Osteoblast (primary cell): ENCODE results near the gene HIBADH. TPM values are rescaled to one million over a fixed set of nuclear protein-coding genes. Genes with fewer than 3 reads are reported as not detected.
"Not testable (repeated sequence)": the region's sequence is repeated elsewhere in the genome, so short reads cannot be mapped to it uniquely, and the experiment has no call there.

ENCODE experiments used
- DNase-seq: peaks from one replicate; pipeline ENCODE4 v3.0.0; 2011; ENCODE audit warnings: low spot score, mixed read lengths; ENCODE audit not compliant: insufficient read length; ENCODE audit errors: missing footprints
- H2AFZ ChIP-seq: 2 replicates; pipeline ENCODE4 v1.6.0; 2011; ENCODE audit warnings: mild to moderate bottlenecking, low read length
- H3K27ac ChIP-seq: 2 replicates; pipeline ENCODE4 v1.5.1; 2011; ENCODE audit warnings: mild to moderate bottlenecking, low read depth, low read length, moderate library complexity
- H3K27me3 ChIP-seq: 2 replicates; pipeline ENCODE4 v1.6.0; 2012; ENCODE audit warnings: mild to moderate bottlenecking, control low read depth, inconsistent platforms, low read length, moderate library complexity; ENCODE audit not compliant: insufficient read depth
- H3K36me3 ChIP-seq: 2 replicates; pipeline ENCODE4 v1.5.1; 2011; ENCODE audit warnings: mild to moderate bottlenecking, low read length, control low read depth, moderate library complexity; ENCODE audit not compliant: insufficient read depth
- H3K4me1 ChIP-seq: 2 replicates; pipeline ENCODE4 v1.5.1; 2011; ENCODE audit warnings: mild to moderate bottlenecking, low read length, control low read depth, moderate library complexity; ENCODE audit not compliant: insufficient read depth
- H3K4me2 ChIP-seq: 2 replicates; pipeline ENCODE4 v1.6.0; 2011; ENCODE audit warnings: mild to moderate bottlenecking, low read length; ENCODE audit not compliant: insufficient read depth
- H3K4me3 ChIP-seq: fragments of 200-600 bp; sonication (generic); 3 replicates; pipeline ENCODE4 v1.5.1; 2012; ENCODE audit warnings: mild to moderate bottlenecking, low read length, inconsistent platforms; ENCODE audit not compliant: insufficient read depth
- H3K79me2 ChIP-seq: 2 replicates; pipeline ENCODE4 v1.6.0; 2012; ENCODE audit warnings: mild to moderate bottlenecking, low read length, control low read depth, inconsistent platforms; ENCODE audit not compliant: insufficient read depth
- H3K9me3 ChIP-seq: 2 replicates; pipeline ENCODE4 v1.5.1; 2011; ENCODE audit warnings: low read depth, low read length, control low read depth
- H4K20me1 ChIP-seq: 2 replicates; pipeline ENCODE4 v1.6.0; 2012; ENCODE audit warnings: mild to moderate bottlenecking, low read length, control low read depth; ENCODE audit not compliant: insufficient read depth
- total RNA-seq: library from RNA; depleted of rRNA; stranded (reverse); fragments of >200 nt; gene quantifications from 2 replicates; pipeline ENCODE4 v1.2.3, GENCODE V29; 2012
- TF ChIP-seq, protein P1 (sequence below): IDR thresholded peaks from 2 replicates; pipeline ENCODE4 v1.5.1; 2011; ENCODE audit warnings: mild to moderate bottlenecking, low read depth, low read length, moderate library complexity; ENCODE audit errors: extremely low read depth

Gene HIBADH
- total RNA-seq, 1 donor: 76.0 TPM

- TF ChIP-seq, protein P1, sequence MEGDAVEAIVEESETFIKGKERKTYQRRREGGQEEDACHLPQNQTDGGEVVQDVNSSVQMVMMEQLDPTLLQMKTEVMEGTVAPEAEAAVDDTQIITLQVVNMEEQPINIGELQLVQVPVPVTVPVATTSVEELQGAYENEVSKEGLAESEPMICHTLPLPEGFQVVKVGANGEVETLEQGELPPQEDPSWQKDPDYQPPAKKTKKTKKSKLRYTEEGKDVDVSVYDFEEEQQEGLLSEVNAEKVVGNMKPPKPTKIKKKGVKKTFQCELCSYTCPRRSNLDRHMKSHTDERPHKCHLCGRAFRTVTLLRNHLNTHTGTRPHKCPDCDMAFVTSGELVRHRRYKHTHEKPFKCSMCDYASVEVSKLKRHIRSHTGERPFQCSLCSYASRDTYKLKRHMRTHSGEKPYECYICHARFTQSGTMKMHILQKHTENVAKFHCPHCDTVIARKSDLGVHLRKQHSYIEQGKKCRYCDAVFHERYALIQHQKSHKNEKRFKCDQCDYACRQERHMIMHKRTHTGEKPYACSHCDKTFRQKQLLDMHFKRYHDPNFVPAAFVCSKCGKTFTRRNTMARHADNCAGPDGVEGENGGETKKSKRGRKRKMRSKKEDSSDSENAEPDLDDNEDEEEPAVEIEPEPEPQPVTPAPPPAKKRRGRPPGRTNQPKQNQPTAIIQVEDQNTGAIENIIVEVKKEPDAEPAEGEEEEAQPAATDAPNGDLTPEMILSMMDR: no peak
- Histone ChIP-seq H4K20me1 (no peaks in the 10 kb centered on the region), H3K79me2 (no peaks in the 10 kb centered on the region), H3K4me1 (peaks cover 3% of the 10 kb centered on the region), H3K27ac (no peak overlapping the region), H3K9me3 (no peaks in the 10 kb centered on the region), H3K4me2 (no peak overlapping the region), H2AFZ (no peak overlapping the region), H3K36me3 (no peaks in the 10 kb centered on the region), H3K27me3 (no peaks in the 10 kb centered on the region), H3K4me3 (no peak overlapping the region)
- DNase-seq: no peak
Measured at GRCh38 chr7:27684491-27684890, 21.8 kb upstream of the HIBADH start.

DNA sequence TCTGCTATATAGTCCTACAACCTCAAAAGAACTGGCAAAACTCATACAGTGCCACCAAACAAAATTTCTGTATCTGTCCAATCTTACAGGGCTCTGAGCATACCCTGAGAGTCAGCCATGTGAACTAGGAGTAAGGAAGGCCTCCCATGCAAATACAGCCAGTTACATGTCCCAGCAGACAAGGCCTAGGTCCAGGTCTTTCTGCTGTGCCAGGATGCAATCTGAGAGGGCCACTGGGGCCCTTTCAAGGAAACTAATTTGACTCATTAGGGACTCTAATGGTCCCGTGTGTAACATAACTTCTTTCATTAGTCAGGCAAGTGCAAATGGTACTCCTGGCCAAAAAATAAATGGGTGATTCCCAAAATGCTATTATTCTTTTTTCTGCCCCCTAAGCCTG is 17.9 kb upstream of the HIBADH start:
- no peak overlapping the region for H3K4me2 ChIP-seq
- TF ChIP-seq, protein P1: no peak
- no peaks in the 10 kb centered on the region for H4K20me1 ChIP-seq
- no peaks in the 10 kb centered on the region for H3K36me3 ChIP-seq
- no peaks in the 10 kb centered on the region for H3K79me2 ChIP-seq
- peak overlapping the region; percentile 10 for H3K27ac ChIP-seq
- H3K4me1 ChIP-seq: peaks cover 25% of the 10 kb centered on the region
- no peak overlapping the region for H3K4me3 ChIP-seq
- H2AFZ ChIP-seq: peak overlapping the region; percentile 66
- H3K27me3 ChIP-seq: no peaks in the 10 kb centered on the region
- no peak for DNase-seq
- no peaks in the 10 kb centered on the region for H3K9me3 ChIP-seq

DNA sequence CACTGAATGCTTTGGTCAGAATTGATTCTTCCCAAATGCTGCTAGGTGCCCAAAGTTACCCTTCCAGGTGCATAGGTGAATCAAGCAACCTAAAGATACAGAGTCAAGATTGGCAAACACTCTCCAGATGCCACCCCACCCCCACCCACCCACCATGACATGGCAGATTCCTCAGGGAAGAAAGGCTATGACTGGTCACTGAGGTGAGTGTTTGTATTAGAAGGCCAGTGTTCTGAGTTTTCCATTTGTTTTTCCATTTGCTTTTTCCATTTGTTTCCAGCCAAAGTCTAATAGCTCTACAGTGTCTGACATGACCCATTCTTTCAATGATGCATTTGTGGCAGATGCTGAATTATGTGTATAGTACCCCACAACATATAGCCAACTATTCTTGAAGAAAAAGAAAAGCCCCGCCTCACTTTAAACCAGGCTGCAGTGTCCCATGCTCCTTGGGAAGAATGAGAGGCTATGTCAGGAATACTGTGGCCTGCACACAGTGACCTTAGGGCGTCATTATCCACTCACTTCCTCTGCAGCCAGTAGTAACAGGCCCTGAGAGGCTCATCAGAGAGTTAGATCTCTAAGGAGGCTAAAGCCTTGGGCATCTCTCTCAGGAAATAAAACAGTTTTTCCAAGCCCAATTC is 16.1 kb upstream of the HIBADH start:
- no peak overlapping the region for H3K4me3 ChIP-seq
- H3K27ac ChIP-seq: peak overlapping the region; percentile 89
- peak overlapping the region; percentile 17 for H3K4me2 ChIP-seq
- H3K79me2 ChIP-seq: no peaks in the 10 kb centered on the region
- no peaks in the 10 kb centered on the region for H3K9me3 ChIP-seq
- no peak for DNase-seq
- TF ChIP-seq, protein P1: no peak
- H3K4me1 ChIP-seq: peaks cover 25% of the 10 kb centered on the region
- H3K27me3 ChIP-seq: no peaks in the 10 kb centered on the region
- no peaks in the 10 kb centered on the region for H4K20me1 ChIP-seq
- H2AFZ ChIP-seq: peak overlapping the region; percentile 58
- H3K36me3 ChIP-seq: no peaks in the 10 kb centered on the region

GRCh38 chr7:27677912-27678612 is 15.4 kb upstream of the HIBADH start:
- peak overlapping the region; percentile 17 for H3K4me2 ChIP-seq
- H4K20me1 ChIP-seq: no peaks in the 10 kb centered on the region
- H3K27ac ChIP-seq: peak overlapping the region; percentile 89
- TF ChIP-seq, protein P1: no peak
- H3K27me3 ChIP-seq: no peaks in the 10 kb centered on the region
- peaks cover 25% of the 10 kb centered on the region for H3K4me1 ChIP-seq
- no peak overlapping the region for H3K4me3 ChIP-seq
- H3K36me3 ChIP-seq: no peaks in the 10 kb centered on the region
- H3K79me2 ChIP-seq: no peaks in the 10 kb centered on the region
- peak; percentile 86 for DNase-seq
- no peaks in the 10 kb centered on the region for H3K9me3 ChIP-seq
- peak overlapping the region; percentile 71 for H2AFZ ChIP-seq

- not testable (repeated sequence) for H3K4me3 ChIP-seq, H3K9me3 ChIP-seq, H3K36me3 ChIP-seq, H3K27ac ChIP-seq, DNase-seq, H4K20me1 ChIP-seq, H3K79me2 ChIP-seq, H2AFZ ChIP-seq, H3K4me2 ChIP-seq, H3K27me3 ChIP-seq
- H3K4me1 ChIP-seq: peaks cover 24% of the 10 kb centered on the region
Measured at GRCh38 chr7:27674126-27674525, 11.4 kb upstream of the HIBADH start.
